ENCODE data around the gene PROSER3. TPM values are rescaled to one million over a fixed set of nuclear protein-coding genes. Genes with fewer than 3 reads are reported as not detected.

The PROSER3 gene
- total RNA-seq, 1 donor = 5.8 TPM

- H3K36me3 ChIP-seq (ENCODE audit: insufficient read depth, low read length) = no peaks in the 10 kb centered on the region
- H3K9me3 ChIP-seq (ENCODE audit: low read depth, low read length) = no peaks in the 10 kb centered on the region
- H3K27ac ChIP-seq (ENCODE audit: low read depth, low read length) = no peak overlapping the region
- H3K4me3 ChIP-seq (ENCODE audit: insufficient read depth, low read length) = no peak overlapping the region
- peaks cover 2% of the 10 kb centered on the region for H3K79me2 ChIP-seq (ENCODE audit: insufficient read depth, low read length)
- no peak overlapping the region for H2AFZ ChIP-seq (ENCODE audit: low read length)
- H3K4me1 ChIP-seq (ENCODE audit: insufficient read depth, low read length) = peaks cover under 1% of the 10 kb centered on the region
- peak; percentile 72 for DNase-seq (ENCODE audit: insufficient read length, low spot score, missing footprints)
- no peaks in the 10 kb centered on the region for H3K27me3 ChIP-seq (ENCODE audit: insufficient read depth, low read length)
- no peak for TF ChIP-seq CTCF (IDR thresholded peaks at IDR 0.05; ENCODE audit: extremely low read depth, low read depth, low read length)
- no peak overlapping the region for H3K4me2 ChIP-seq (ENCODE audit: insufficient read depth, low read length)
- H4K20me1 ChIP-seq (ENCODE audit: insufficient read depth, low read length) = no peaks in the 10 kb centered on the region
Observed at GRCh38 chr19:35780058-35780457, 22.1 kb downstream of the PROSER3 start.

GRCh38 chr19:35780717-35781116, 22.7 kb downstream of the PROSER3 start:
- no peaks in the 10 kb centered on the region for H3K9me3 ChIP-seq (ENCODE audit: low read depth, low read length)
- H3K4me3 ChIP-seq (ENCODE audit: insufficient read depth, low read length) = no peak overlapping the region
- peaks cover 2% of the 10 kb centered on the region for H3K79me2 ChIP-seq (ENCODE audit: insufficient read depth, low read length)
- H3K27ac ChIP-seq (ENCODE audit: low read depth, low read length) = no peak overlapping the region
- no peaks in the 10 kb centered on the region for H4K20me1 ChIP-seq (ENCODE audit: insufficient read depth, low read length)
- TF ChIP-seq CTCF (IDR thresholded peaks at IDR 0.05; ENCODE audit: extremely low read depth, low read depth, low read length) = no peak
- no peaks in the 10 kb centered on the region for H3K36me3 ChIP-seq (ENCODE audit: insufficient read depth, low read length)
- H2AFZ ChIP-seq (ENCODE audit: low read length) = no peak overlapping the region
- DNase-seq (ENCODE audit: insufficient read length, low spot score, missing footprints) = peak; percentile 47
- no peaks in the 10 kb centered on the region for H3K4me1 ChIP-seq (ENCODE audit: insufficient read depth, low read length)
- H3K4me2 ChIP-seq (ENCODE audit: insufficient read depth, low read length) = no peak overlapping the region
- no peaks in the 10 kb centered on the region for H3K27me3 ChIP-seq (ENCODE audit: insufficient read depth, low read length)

GRCh38 chr19:35781650-35782049, 23.7 kb downstream of the PROSER3 start:
- Histone ChIP-seq H3K36me3 (ENCODE audit: insufficient read depth, low read length) (no peaks in the 10 kb centered on the region), H3K27me3 (ENCODE audit: insufficient read depth, low read length) (no peaks in the 10 kb centered on the region), H3K4me1 (ENCODE audit: insufficient read depth, low read length) (no peaks in the 10 kb centered on the region), H3K27ac (ENCODE audit: low read depth, low read length) (no peak overlapping the region), H3K9me3 (ENCODE audit: low read depth, low read length) (no peaks in the 10 kb centered on the region), H3K4me2 (ENCODE audit: insufficient read depth, low read length) (no peak overlapping the region), H2AFZ (ENCODE audit: low read length) (no peak overlapping the region), H3K79me2 (ENCODE audit: insufficient read depth, low read length) (no peaks in the 10 kb centered on the region), H4K20me1 (ENCODE audit: insufficient read depth, low read length) (no peaks in the 10 kb centered on the region), H3K4me3 (ENCODE audit: insufficient read depth, low read length) (no peak overlapping the region)
- DNase-seq (ENCODE audit: insufficient read length, low spot score, missing footprints) = peak; percentile 51
- TF ChIP-seq CTCF (IDR thresholded peaks at IDR 0.05; ENCODE audit: extremely low read depth, low read depth, low read length) = no peak

- no peak overlapping the region for H2AFZ ChIP-seq (ENCODE audit: low read length)
- no peaks in the 10 kb centered on the region for H4K20me1 ChIP-seq (ENCODE audit: insufficient read depth, low read length)
- no peak overlapping the region for H3K27ac ChIP-seq (ENCODE audit: low read depth, low read length)
- no peaks in the 10 kb centered on the region for H3K4me1 ChIP-seq (ENCODE audit: insufficient read depth, low read length)
- no peak for TF ChIP-seq CTCF (IDR thresholded peaks at IDR 0.05; ENCODE audit: extremely low read depth, low read depth, low read length)
- H3K79me2 ChIP-seq (ENCODE audit: insufficient read depth, low read length) = no peaks in the 10 kb centered on the region
- H3K4me3 ChIP-seq (ENCODE audit: insufficient read depth, low read length) = no peak overlapping the region
- no peaks in the 10 kb centered on the region for H3K27me3 ChIP-seq (ENCODE audit: insufficient read depth, low read length)
- peak; percentile 82 for DNase-seq (ENCODE audit: insufficient read length, low spot score, missing footprints)
- H3K36me3 ChIP-seq (ENCODE audit: insufficient read depth, low read length) = no peaks in the 10 kb centered on the region
- no peaks in the 10 kb centered on the region for H3K9me3 ChIP-seq (ENCODE audit: low read depth, low read length)
- no peak overlapping the region for H3K4me2 ChIP-seq (ENCODE audit: insufficient read depth, low read length)
Observed at GRCh38 chr19:35782589-35782988, 24.6 kb downstream of the PROSER3 start.

Measured in osteoblast (primary cell).